DND-41 (cell line): ENCODE data around the gene CCDC88A.

Source experiments
- ATAC-seq: fragments of 200-7000 bp; cut with Tn5 transposase; 3 replicates; pipeline ENCODE4 v1.9.1; 2021; ENCODE audit warnings: low read depth; ENCODE audit not compliant: insufficient read depth
- DNase-seq: peaks from one replicate; pipeline ENCODE4 v3.0.0-alpha.2; 2020
- H2AFZ ChIP-seq: 2 replicates; pipeline ENCODE4 v1.6.0; 2012; ENCODE audit warnings: low read depth, low read length
- H3K27ac ChIP-seq: 2 replicates; pipeline ENCODE4 v1.5.1; 2012; ENCODE audit warnings: low read length, inconsistent platforms
- H3K27me3 ChIP-seq: fragments of 200-600 bp; sonication (generic); 2 replicates; pipeline ENCODE4 v1.6.0; 2012; ENCODE audit warnings: low read length, mild to moderate bottlenecking, inconsistent platforms; ENCODE audit not compliant: insufficient read depth, poor library complexity
- H3K36me3 ChIP-seq: 2 replicates; pipeline ENCODE4 v1.5.1; 2012; ENCODE audit warnings: low read length, inconsistent platforms; ENCODE audit not compliant: insufficient read depth
- H3K4me1 ChIP-seq: 2 replicates; pipeline ENCODE4 v1.5.1; 2012; ENCODE audit warnings: mild to moderate bottlenecking, low read length; ENCODE audit not compliant: insufficient read depth
- H3K4me2 ChIP-seq: 2 replicates; pipeline ENCODE4 v1.6.0; 2012; ENCODE audit warnings: mild to moderate bottlenecking, moderate library complexity, low read length, inconsistent platforms; ENCODE audit not compliant: insufficient read depth
- H3K4me3 ChIP-seq, 2 experiments: fragments of 200-600 bp in 1 of 2; shearing (Covaris generic) in 1 of 2; 2 replicates each; pipeline ENCODE4 v1.5.1; 2012 to 2016; ENCODE audit warnings: inconsistent platforms in 2 of 2, low read length in 2 of 2, mild to moderate bottlenecking in 2 of 2, low read depth in 1 of 2, moderate library complexity in 1 of 2
- H3K79me2 ChIP-seq: 2 replicates; pipeline ENCODE4 v1.6.0; 2012; ENCODE audit warnings: low read length, inconsistent platforms; ENCODE audit not compliant: insufficient read depth
- H3K9ac ChIP-seq: 2 replicates; pipeline ENCODE4 v1.6.0; 2012; ENCODE audit warnings: low read depth, mild to moderate bottlenecking, inconsistent platforms, low read length, moderate library complexity
- H3K9me3 ChIP-seq: 2 replicates; pipeline ENCODE4 v1.5.1; 2012; ENCODE audit warnings: low read length, moderate library complexity, mild to moderate bottlenecking, inconsistent platforms; ENCODE audit not compliant: insufficient read depth, severe bottlenecking
- H4K20me1 ChIP-seq: 2 replicates; pipeline ENCODE4 v1.6.0; 2012; ENCODE audit warnings: low read length; ENCODE audit not compliant: insufficient read depth
- EZH2 ChIP-seq: IDR thresholded peaks from 3 replicates; pipeline ENCODE4 v1.6.1; 2012; ENCODE audit warnings: borderline replicate concordance, low read depth, mild to moderate bottlenecking, moderate library complexity, low read length, inconsistent platforms; ENCODE audit not compliant: severe bottlenecking
- TF ChIP-seq, protein P1 (sequence below): IDR thresholded peaks from 2 replicates; pipeline ENCODE4 v1.5.1; 2012; ENCODE audit warnings: borderline replicate concordance, low read length, moderate library complexity, mild to moderate bottlenecking; ENCODE audit not compliant: poor library complexity, severe bottlenecking; ENCODE audit errors: extremely low read depth

CCDC88A gene

DNA sequence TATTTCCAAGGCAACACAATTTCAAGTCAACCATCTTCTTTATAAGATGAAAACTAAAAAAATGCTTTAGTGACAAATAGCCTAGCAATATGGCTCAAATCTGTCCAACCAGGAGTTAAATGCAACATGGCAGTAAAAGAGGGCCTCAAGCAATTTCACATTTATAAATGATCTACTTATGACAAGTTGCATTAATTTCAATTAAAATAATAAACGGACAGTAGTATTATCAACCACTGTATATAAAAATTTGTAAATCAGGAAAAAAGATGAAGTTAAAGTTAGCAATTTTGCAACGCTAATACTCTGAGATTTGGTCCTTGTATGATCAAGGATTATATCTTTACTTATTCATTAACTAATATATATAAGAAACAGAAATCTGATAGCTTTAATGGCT is 19.3 kb downstream of the CCDC88A start:
- Histone ChIP-seq H3K79me2 (peaks cover 72% of the 10 kb centered on the region), H3K36me3 (peaks cover 32% of the 10 kb centered on the region), H3K4me1 (no peaks in the 10 kb centered on the region), H3K27me3 (no peaks in the 10 kb centered on the region), H3K9ac (no peak overlapping the region), H3K4me3 (no peak overlapping the region), H3K27ac (no peak overlapping the region), H3K9me3 (no peaks in the 10 kb centered on the region), H4K20me1 (no peaks in the 10 kb centered on the region; the same call in 1 of the 2 replicates), H2AFZ (no peak overlapping the region), H3K4me2 (no peak overlapping the region)
- DNase-seq (no peak), ATAC-seq (no peak)
- TF ChIP-seq, protein P1, sequence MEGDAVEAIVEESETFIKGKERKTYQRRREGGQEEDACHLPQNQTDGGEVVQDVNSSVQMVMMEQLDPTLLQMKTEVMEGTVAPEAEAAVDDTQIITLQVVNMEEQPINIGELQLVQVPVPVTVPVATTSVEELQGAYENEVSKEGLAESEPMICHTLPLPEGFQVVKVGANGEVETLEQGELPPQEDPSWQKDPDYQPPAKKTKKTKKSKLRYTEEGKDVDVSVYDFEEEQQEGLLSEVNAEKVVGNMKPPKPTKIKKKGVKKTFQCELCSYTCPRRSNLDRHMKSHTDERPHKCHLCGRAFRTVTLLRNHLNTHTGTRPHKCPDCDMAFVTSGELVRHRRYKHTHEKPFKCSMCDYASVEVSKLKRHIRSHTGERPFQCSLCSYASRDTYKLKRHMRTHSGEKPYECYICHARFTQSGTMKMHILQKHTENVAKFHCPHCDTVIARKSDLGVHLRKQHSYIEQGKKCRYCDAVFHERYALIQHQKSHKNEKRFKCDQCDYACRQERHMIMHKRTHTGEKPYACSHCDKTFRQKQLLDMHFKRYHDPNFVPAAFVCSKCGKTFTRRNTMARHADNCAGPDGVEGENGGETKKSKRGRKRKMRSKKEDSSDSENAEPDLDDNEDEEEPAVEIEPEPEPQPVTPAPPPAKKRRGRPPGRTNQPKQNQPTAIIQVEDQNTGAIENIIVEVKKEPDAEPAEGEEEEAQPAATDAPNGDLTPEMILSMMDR: no peak
- TF ChIP-seq EZH2: no peak

DNA sequence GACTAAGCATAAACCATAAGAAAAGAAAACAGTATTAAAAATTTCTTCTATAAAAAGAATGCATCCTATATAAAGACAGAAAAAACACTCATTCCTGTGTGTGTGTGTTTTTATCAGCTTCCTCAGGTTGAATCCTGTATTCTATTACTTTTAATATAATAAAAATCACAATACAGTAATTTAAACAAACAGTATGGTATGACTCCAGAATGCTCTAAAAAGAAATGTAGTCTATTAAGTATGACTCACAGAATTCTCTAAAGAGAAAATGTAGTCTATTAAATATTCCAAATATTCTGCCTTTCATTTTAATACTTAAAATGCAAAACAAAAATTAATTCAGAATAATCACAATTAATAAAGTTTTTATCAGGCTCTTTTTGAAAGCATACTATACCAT is 19.8 kb downstream of the CCDC88A start:
- ATAC-seq (no peak), DNase-seq (no peak)
- Histone ChIP-seq H3K27me3 (no peaks in the 10 kb centered on the region), H3K4me2 (no peak overlapping the region), H2AFZ (no peak overlapping the region), H3K36me3 (peaks cover 27% of the 10 kb centered on the region; the same call in 1 of the 2 replicates), H3K4me1 (no peaks in the 10 kb centered on the region), H4K20me1 (no peaks in the 10 kb centered on the region; the same call in 1 of the 2 replicates), H3K79me2 (peaks cover 70% of the 10 kb centered on the region), H3K4me3 (no peak overlapping the region), H3K9ac (no peak overlapping the region), H3K27ac (no peak overlapping the region), H3K9me3 (no peaks in the 10 kb centered on the region)
- TF ChIP-seq, protein P1: no peak

DNA sequence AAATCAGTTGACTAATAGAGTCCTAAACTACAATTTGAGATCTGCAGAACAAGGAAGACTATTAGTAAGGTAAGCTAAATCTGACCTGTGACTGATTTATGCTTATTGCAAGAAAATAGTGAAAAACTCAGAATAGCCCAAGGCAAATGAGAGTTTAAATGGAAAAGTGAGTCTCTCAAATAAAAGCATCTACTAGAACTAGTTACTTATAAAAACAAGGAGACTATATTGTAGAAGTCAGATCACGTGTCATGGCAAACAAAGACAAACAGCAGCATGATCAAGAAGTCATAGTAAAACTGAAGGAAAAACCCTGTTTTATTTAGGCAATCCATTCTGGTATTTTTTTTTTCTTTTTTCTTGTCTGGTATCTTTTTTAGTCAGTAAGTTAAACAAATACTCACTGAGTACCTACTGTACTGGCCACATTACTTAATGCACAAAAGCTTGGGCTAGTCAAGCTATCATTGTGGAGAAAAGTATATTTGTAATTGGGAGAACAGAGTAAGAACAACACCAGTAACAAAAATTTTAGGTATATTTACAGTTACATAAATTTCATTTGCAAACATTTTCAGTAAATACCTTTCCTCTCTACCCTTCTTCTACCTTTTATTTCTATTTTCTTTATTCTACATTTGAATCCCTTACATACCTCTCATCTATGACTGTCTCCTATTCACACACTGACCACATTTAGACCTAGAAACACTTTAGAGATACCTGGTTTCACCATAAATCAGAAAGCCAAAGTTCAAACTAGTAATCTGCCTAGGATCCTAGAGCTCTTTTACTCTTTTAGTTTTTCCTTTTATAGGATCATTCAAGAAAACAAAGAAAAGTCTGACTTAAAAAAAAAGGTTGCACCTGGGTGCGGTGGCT is 23.7 kb downstream of the CCDC88A start:
- Histone ChIP-seq H3K27me3 (no peaks in the 10 kb centered on the region), H3K79me2 (peaks cover 57% of the 10 kb centered on the region), H3K9ac (no peak overlapping the region), H3K4me2 (no peak overlapping the region), H3K36me3 (peaks cover 3% of the 10 kb centered on the region; the same call in 1 of the 2 replicates), H3K27ac (no peak overlapping the region), H4K20me1 (no peaks in the 10 kb centered on the region; the same call in 1 of the 2 replicates), H3K9me3 (no peaks in the 10 kb centered on the region), H3K4me1 (no peaks in the 10 kb centered on the region), H3K4me3 (no peak overlapping the region), H2AFZ (no peak overlapping the region)
- no peak for ATAC-seq
- no peak for DNase-seq
- TF ChIP-seq EZH2: no peak
- TF ChIP-seq, protein P1: no peak
